Uterus (tissue), 4 donors: Measurements from ENCODE around the gene NCSTN. TPM values are rescaled to one million over a fixed set of nuclear protein-coding genes. Genes with fewer than 3 reads are reported as not detected.

Experiments
- DNase-seq, 2 donors: peaks; one replicate each; pipeline ENCODE4 v3.0.0-alpha.2; 2019 to 2020
- H3K27ac ChIP-seq, 2 donors: fragments of 200-600 bp; sonication (generic); 1 replicate in 1 of 2; 2 replicates in 1 of 2; pipeline ENCODE4 v1.5.1; 2016 to 2018
- H3K27me3 ChIP-seq, 2 donors: fragments of 200-600 bp; sonication (generic); one replicate each; pipeline ENCODE4 v1.5.1; 2018 to 2019; ENCODE audit warnings: control low read depth in 1 of 2
- H3K36me3 ChIP-seq, 2 donors: fragments of 200-600 bp; sonication (generic); one replicate each; pipeline ENCODE4 v1.5.1; 2019; ENCODE audit warnings: control low read depth in 1 of 2
- H3K4me1 ChIP-seq, 2 donors: fragments of 200-600 bp; sonication (generic); one replicate each; pipeline ENCODE4 v1.5.1; 2018 to 2019; ENCODE audit warnings: control low read depth in 1 of 2
- H3K4me3 ChIP-seq, 2 donors: fragments of 200-600 bp; sonication (generic); 1 replicate in 1 of 2; 2 replicates in 1 of 2; pipeline ENCODE4 v1.5.1; 2018 to 2019; ENCODE audit warnings: mild to moderate bottlenecking in 1 of 2
- H3K9me3 ChIP-seq, 2 donors: fragments of 200-600 bp; sonication (generic); one replicate each; pipeline ENCODE4 v1.5.1; 2019; ENCODE audit warnings: control low read depth in 1 of 2
- POLR2A ChIP-seq, 2 donors: fragments of 450-650 bp; IDR thresholded peaks; one replicate each; pipeline ENCODE4 v1.6.1; 2016; ENCODE audit warnings: antibody characterized with exemption in 2 of 2, mild to moderate bottlenecking in 1 of 2, moderate library complexity in 1 of 2
- intact Hi-C: fragments of 100-400 bp; cut with DNase I; formaldehyde crosslinking; loops from one replicate; pipeline ENCODE4 v1.15.1; 2023; ENCODE audit warnings: low total_unique reads
- total RNA-seq, 4 donors: library from RNA; depleted of rRNA in 3 of 4; stranded (reverse); fragments of >200 nt in 3 of 4; gene quantifications; one replicate each; pipeline versions ENCODE4 v1.1.0 to v1.2.4, GENCODE V29; 2014 to 2023
- TF ChIP-seq, protein P1 (sequence below), 4 experiments: fragments of 200-600 bp in 2 of 4; fragments of 450-650 bp in 2 of 4; sonication (generic) in 2 of 4; IDR thresholded peaks; one replicate each; pipeline ENCODE4 v1.5.1; 2016 to 2019; ENCODE audit warnings: antibody characterized with exemption in 4 of 4, mild to moderate bottlenecking in 2 of 4, moderate library complexity in 1 of 4
- donor health status: DM: yes; HTN: yes; CAD: no.

NCSTN gene
- total RNA-seq, 4 donors from 2014 or later, result 18.2 to 69.1 (median 56.4) TPM

DNA sequence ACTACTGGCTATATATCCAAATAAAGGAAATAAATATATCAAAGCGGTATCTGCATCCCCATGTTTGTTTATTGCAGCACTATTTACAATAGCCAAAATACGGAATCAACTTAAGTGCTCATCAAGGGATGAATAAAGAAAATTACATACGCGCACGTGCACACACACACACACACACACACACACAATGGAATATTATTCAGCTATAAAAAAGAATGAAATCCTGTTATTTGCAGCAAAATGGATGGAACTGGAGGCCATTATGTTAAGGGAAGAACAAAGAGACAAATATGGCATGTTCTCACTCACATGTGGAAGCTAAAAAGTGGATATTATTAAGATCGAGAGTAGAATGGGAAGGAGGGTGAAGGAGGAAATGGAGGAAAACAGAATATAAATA, 20.4 kb upstream of the NCSTN start:
- H3K4me3 ChIP-seq, result no peak overlapping the region
- intact Hi-C loops, result no loop called here

DNA sequence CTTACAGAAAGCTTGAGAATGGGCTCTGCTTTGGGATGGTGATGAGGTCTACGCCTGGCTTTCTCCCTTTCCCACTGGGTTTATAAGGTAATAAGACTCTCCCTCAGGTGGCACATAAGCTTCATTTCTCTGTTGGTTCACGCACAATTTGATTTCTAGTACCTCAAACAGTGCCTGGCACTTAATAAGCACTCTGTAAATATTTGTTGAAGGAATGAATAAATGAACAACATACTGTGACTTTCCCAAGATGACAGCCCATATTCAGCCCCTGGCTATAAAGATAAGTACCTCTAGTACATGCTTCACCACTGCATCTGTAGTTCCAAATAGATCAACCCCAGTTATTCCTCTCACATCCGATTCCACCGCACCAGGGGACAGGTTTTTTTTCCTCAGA, 17.9 kb upstream of the NCSTN start:
- H3K36me3 ChIP-seq, result no peaks in the 10 kb centered on the region
- H3K27ac ChIP-seq, result no peak overlapping the region
- no peaks in the 10 kb centered on the region for H3K9me3 ChIP-seq
- intact Hi-C loops, result no loop called here
- H3K4me3 ChIP-seq, result no peak overlapping the region
- H3K27me3 ChIP-seq, result no peaks in the 10 kb centered on the region
- no peaks in the 10 kb centered on the region for H3K4me1 ChIP-seq
- DNase-seq, result no peak
- TF ChIP-seq, protein P1, sequence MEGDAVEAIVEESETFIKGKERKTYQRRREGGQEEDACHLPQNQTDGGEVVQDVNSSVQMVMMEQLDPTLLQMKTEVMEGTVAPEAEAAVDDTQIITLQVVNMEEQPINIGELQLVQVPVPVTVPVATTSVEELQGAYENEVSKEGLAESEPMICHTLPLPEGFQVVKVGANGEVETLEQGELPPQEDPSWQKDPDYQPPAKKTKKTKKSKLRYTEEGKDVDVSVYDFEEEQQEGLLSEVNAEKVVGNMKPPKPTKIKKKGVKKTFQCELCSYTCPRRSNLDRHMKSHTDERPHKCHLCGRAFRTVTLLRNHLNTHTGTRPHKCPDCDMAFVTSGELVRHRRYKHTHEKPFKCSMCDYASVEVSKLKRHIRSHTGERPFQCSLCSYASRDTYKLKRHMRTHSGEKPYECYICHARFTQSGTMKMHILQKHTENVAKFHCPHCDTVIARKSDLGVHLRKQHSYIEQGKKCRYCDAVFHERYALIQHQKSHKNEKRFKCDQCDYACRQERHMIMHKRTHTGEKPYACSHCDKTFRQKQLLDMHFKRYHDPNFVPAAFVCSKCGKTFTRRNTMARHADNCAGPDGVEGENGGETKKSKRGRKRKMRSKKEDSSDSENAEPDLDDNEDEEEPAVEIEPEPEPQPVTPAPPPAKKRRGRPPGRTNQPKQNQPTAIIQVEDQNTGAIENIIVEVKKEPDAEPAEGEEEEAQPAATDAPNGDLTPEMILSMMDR (IDR thresholded peaks at IDR 0.05), result no peak
- no peak for TF ChIP-seq POLR2A (IDR thresholded peaks at IDR 0.05)

More for the DNA sequence above, 20.4 kb upstream of the NCSTN start:
- no peak overlapping the region for H3K27ac ChIP-seq
- no peak for TF ChIP-seq POLR2A (IDR thresholded peaks at IDR 0.05)
- TF ChIP-seq, protein P1 (IDR thresholded peaks at IDR 0.05), result no peak
- no peaks in the 10 kb centered on the region for H3K27me3 ChIP-seq
- H3K4me1 ChIP-seq, result no peaks in the 10 kb centered on the region
- H3K36me3 ChIP-seq, result no peaks in the 10 kb centered on the region
- no peak for DNase-seq
- no peaks in the 10 kb centered on the region for H3K9me3 ChIP-seq

DNA sequence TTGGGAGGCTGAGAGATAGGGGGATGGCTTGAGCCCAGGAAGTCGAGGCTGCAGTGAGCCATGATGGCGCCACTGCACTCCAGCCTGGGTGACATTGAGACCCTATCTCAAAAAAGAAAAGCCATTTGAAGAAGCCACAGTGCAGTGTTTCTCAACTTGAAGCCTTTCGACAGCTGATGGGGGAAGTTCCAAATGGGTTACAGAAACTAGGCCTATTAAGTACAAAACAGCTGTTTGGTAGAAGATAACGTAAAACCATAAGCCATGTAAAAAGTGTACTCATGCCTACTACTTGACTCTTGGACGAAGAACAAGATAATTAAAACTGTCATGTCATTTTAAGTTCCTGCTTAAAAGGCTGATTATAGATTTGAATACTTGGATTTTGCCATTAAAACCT, 16.8 kb upstream of the NCSTN start:
- Histone ChIP-seq H3K27me3 (no peaks in the 10 kb centered on the region), H3K9me3 (no peaks in the 10 kb centered on the region), H3K27ac (no peak overlapping the region), H3K4me3 (no peak overlapping the region), H3K4me1 (no peaks in the 10 kb centered on the region), H3K36me3 (no peaks in the 10 kb centered on the region)
- intact Hi-C loops, result no loop called here
- DNase-seq, result no peak
- TF ChIP-seq, protein P1 (IDR thresholded peaks at IDR 0.05), result no peak
- no peak for TF ChIP-seq POLR2A (IDR thresholded peaks at IDR 0.05)

DNA sequence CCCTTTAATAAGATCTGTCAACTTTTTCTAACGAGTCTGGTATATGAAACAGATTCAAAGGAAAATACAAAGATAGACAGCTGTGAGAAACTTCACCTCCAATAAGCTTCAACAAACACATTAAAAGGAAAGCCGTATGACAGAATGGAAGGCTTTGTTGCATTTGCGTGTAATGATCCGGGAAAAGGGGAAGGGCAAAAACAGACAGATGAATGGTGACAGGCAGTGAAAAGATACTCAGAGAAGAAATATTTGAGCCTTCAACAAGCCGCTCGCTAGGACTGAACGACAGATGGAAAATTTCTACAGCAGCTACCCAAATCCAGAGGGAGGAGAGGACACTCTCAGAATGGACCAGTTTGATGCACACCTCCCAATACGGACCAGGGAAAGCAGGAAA, 15.0 kb upstream of the NCSTN start:
- Histone ChIP-seq H3K27ac (no peak overlapping the region), H3K36me3 (no peaks in the 10 kb centered on the region), H3K9me3 (no peaks in the 10 kb centered on the region), H3K4me3 (no peak overlapping the region), H3K27me3 (no peaks in the 10 kb centered on the region), H3K4me1 (no peaks in the 10 kb centered on the region)
- DNase-seq, result no peak
- TF ChIP-seq POLR2A (IDR thresholded peaks at IDR 0.05), result no peak
- TF ChIP-seq, protein P1 (IDR thresholded peaks at IDR 0.05), result no peak
- intact Hi-C loops, result no loop called here

DNA sequence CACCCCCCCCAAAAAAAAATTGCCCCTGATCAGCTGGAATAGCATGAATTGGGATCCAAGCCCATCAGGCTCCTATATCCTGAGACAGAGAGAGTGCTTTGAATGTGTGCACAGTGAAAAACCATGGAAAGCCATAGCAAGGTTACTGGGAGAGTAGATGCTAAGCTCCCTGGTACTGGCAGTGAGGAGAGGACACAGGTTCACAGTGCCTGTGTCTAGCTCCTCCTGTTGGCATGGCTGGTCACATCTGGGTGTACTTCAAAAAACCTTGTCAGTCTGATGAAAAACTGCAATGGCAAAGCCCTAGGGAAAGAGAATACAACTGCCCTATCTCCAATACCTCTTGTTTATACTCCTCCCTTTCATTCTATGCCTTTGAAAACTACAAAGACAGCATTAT, 13.1 kb upstream of the NCSTN start:
- no peaks in the 10 kb centered on the region for H3K4me1 ChIP-seq
- no peak overlapping the region for H3K4me3 ChIP-seq
- TF ChIP-seq POLR2A (IDR thresholded peaks at IDR 0.05), result no peak
- TF ChIP-seq, protein P1 (IDR thresholded peaks at IDR 0.05), result no peak
- no peak overlapping the region for H3K27ac ChIP-seq
- H3K36me3 ChIP-seq, result no peaks in the 10 kb centered on the region
- no peak for DNase-seq
- H3K9me3 ChIP-seq, result no peaks in the 10 kb centered on the region
- H3K27me3 ChIP-seq, result no peaks in the 10 kb centered on the region
- intact Hi-C loops, result no loop called here
